ENCODE data around the gene SPIRE2. TPM values are rescaled to one million over a fixed set of nuclear protein-coding genes. Genes with fewer than 3 reads are reported as not detected.
"Not testable (repeated sequence)": the region's sequence is repeated elsewhere in the genome, so short reads cannot be mapped to it uniquely, and the experiment has no call there.

Gene SPIRE2
- total RNA-seq, 1 donor from 2014 or later = 9.5 TPM

GRCh38 chr16:89821438-89822187 is 6.7 kb upstream of the SPIRE2 start:
- DNase-seq (no peak), ATAC-seq (no peak)
- TF ChIP-seq CTCF (IDR thresholded peaks at IDR 0.05) = no peak
- Histone ChIP-seq H3K4me3 (no peak overlapping the region), H3K27ac (no peak overlapping the region), H3K36me3 (no peaks in the 10 kb centered on the region), H3K4me1 (no peaks in the 10 kb centered on the region), H3K9me3 (no peaks in the 10 kb centered on the region), H3K27me3 (no peaks in the 10 kb centered on the region)
- intact Hi-C loops (cut with DNase I) = no loop called here

- intact Hi-C loops (cut with DNase I) = no loop called here
- H3K4me1 ChIP-seq = peaks cover 4% of the 10 kb centered on the region
- no peak overlapping the region for H3K4me3 ChIP-seq
- TF ChIP-seq CTCF (IDR thresholded peaks at IDR 0.05) = no peak
- ATAC-seq = peak; percentile 88
- DNase-seq = no peak
- no peaks in the 10 kb centered on the region for H3K36me3 ChIP-seq
- H3K27ac ChIP-seq = no peak overlapping the region
- no peaks in the 10 kb centered on the region for H3K27me3 ChIP-seq
- no peaks in the 10 kb centered on the region for H3K9me3 ChIP-seq
Observed at GRCh38 chr16:89822188-89823086, 5.8 kb upstream of the SPIRE2 start.

- no peak overlapping the region for H3K27ac ChIP-seq
- no peak for TF ChIP-seq CTCF (IDR thresholded peaks at IDR 0.05)
- intact Hi-C loops (cut with DNase I) = no loop called here
- ATAC-seq (no peak), DNase-seq (no peak)
- no peaks in the 10 kb centered on the region for H3K9me3 ChIP-seq
- no peaks in the 10 kb centered on the region for H3K27me3 ChIP-seq
- peaks cover 10% of the 10 kb centered on the region for H3K4me1 ChIP-seq
- no peak overlapping the region for H3K4me3 ChIP-seq
- no peaks in the 10 kb centered on the region for H3K36me3 ChIP-seq
Observed at GRCh38 chr16:89823087-89823823, 5.0 kb upstream of the SPIRE2 start.

- intact Hi-C loops (cut with DNase I); DNase-seq; H3K4me3 ChIP-seq; H3K27me3 ChIP-seq; H3K9me3 ChIP-seq; H3K36me3 ChIP-seq; ATAC-seq; H3K27ac ChIP-seq: not testable (repeated sequence)
- H3K4me1 ChIP-seq = peaks cover 10% of the 10 kb centered on the region
Observed at GRCh38 chr16:89823824-89824148, 4.5 kb upstream of the SPIRE2 start.

- Histone ChIP-seq H3K27ac (peak overlapping the region; percentile 42), H3K36me3 (no peaks in the 10 kb centered on the region), H3K4me3 (no peak overlapping the region), H3K27me3 (no peaks in the 10 kb centered on the region), H3K4me1 (peaks cover 17% of the 10 kb centered on the region), H3K9me3 (no peaks in the 10 kb centered on the region)
- no peak for ATAC-seq
- DNase-seq = no peak
- intact Hi-C loops (cut with DNase I) = no loop called here
- no peak for TF ChIP-seq CTCF (IDR thresholded peaks at IDR 0.05)
Observed at GRCh38 chr16:89826531-89827382, 1.5 kb upstream of the SPIRE2 start.
